Large intestine (tissue), 3 donors: ENCODE measurements around the gene WTAP. TPM values are rescaled to one million over a fixed set of nuclear protein-coding genes. Genes with fewer than 3 reads are reported as not detected.
"Not testable (repeated sequence)": the region's sequence is repeated elsewhere in the genome, so short reads cannot be mapped to it uniquely, and the experiment has no call there.

Source experiments
- DNase-seq, 2 donors: peaks; one replicate each; pipeline versions ENCODE4 v3.0.0 to v3.0.0-alpha.2; 2013
- H3K27ac ChIP-seq: one replicate; pipeline ENCODE4 v1.5.1; 2013; ENCODE audit warnings: low read length
- H3K27me3 ChIP-seq: 2 replicates; pipeline ENCODE4 v1.6.1; 2013; ENCODE audit warnings: low read length; ENCODE audit not compliant: control insufficient read depth, insufficient read depth
- H3K36me3 ChIP-seq: 2 replicates; pipeline ENCODE4 v1.6.1; 2013; ENCODE audit warnings: low read length; ENCODE audit not compliant: control insufficient read depth, insufficient read depth
- H3K4me1 ChIP-seq: one replicate; pipeline ENCODE4 v1.6.1; 2013; ENCODE audit warnings: low read length; ENCODE audit not compliant: control insufficient read depth, insufficient read depth
- H3K4me3 ChIP-seq: one replicate; pipeline ENCODE4 v1.5.1; 2013; ENCODE audit warnings: low read length
- H3K9me3 ChIP-seq: one replicate; pipeline ENCODE4 v1.6.1; 2013; ENCODE audit warnings: mild to moderate bottlenecking, low read depth, low read length, moderate library complexity; ENCODE audit not compliant: control insufficient read depth
- WGBS: methylation state at CpG from one replicate; pipeline ENCODE4 v1.1.5; 2013; ENCODE audit warnings: low lambda C conversion rate; ENCODE audit not compliant: insufficient coverage; 5-methylcytosine and 5-hydroxymethylcytosine counted together
- polyA plus RNA-seq: library from polyadenylated mRNA; unstranded; fragments of 120-200 nt; gene quantifications from one replicate; pipeline ENCODE4 v1.2.1, GENCODE V29; 2013

Gene WTAP
- polyA plus RNA-seq, 1 donor: 99.7 TPM

GRCh38 chr6:159726255-159726917 lies 920 bp upstream of the WTAP start:
- Histone ChIP-seq H3K9me3 (no peaks in the 10 kb centered on the region), H3K36me3 (no peaks in the 10 kb centered on the region), H3K27ac (peak overlapping the region; percentile 99), H3K27me3 (no peaks in the 10 kb centered on the region), H3K4me1 (no peaks in the 10 kb centered on the region), H3K4me3 (peak overlapping the region; percentile 79)
- no CpG with 5 or more reads among the region's 30 CpGs for WGBS
- DNase-seq: no peak

DNA sequence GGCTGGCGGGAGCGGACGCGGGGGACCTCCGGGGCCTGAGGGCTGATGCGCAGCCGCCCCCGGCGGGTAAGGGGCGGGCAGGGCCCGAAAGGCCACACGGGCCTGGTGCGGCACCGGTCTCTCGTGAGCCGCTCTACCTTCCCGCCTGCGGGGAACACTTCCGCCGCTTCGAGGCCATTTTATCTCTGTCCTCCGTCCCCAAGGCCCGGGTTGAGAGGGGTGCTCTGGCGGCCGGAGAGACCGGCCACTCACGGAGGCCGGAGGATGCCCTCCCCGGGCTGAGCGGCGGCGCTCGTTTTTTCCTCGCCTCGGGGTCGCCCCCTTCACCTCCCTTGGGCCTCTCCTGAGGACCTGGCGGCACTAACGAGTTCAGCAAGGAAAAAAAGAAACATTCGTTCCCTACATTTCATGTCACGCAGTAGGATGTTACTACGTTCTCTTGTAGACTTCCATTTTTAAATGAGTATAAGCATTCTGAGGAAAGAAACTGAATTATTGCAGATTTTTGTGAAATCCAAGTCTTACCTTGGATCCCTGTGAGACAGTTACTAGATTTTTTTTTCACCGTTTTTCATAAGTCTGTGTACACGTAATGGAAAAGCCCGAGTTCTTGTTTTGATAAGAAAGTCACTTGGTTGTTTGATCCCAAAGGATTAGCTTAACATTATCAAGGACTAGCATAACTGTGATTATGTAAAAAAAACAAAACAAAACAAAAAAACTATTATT lies 575 bp downstream of the WTAP start:
- 0% methylated on average over 2 of the region's 44 CpGs for WGBS
- Histone ChIP-seq H3K27ac (peak overlapping the region; percentile 95), H3K27me3 (no peaks in the 10 kb centered on the region), H3K4me3 (peak overlapping the region; percentile 79), H3K4me1 (no peaks in the 10 kb centered on the region), H3K9me3 (no peaks in the 10 kb centered on the region), H3K36me3 (no peaks in the 10 kb centered on the region)
- DNase-seq: no peak

DNA sequence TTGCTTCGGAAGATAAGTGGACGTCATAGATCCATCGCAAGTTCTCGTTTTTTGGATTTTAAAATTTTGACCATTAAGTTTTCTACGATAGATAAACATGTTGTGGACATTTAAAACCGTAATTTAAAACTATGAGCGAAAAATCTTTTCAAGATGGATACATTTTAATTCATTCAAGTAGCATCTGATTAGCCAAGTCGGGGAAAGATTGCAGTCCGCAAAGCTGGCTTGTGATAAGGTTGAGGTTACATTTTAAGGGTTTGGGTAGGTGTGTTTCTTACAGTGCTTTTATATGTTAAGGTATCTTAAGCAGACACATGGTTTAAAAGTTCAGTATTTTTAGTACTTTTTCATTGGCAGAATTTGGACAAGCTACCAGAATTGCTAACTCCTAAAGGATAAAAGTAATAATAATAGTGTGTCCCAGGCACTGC lies 1.2 kb downstream of the WTAP start:
- Histone ChIP-seq H3K4me1 (no peaks in the 10 kb centered on the region), H3K36me3 (no peaks in the 10 kb centered on the region), H3K27me3 (no peaks in the 10 kb centered on the region), H3K9me3 (no peaks in the 10 kb centered on the region), H3K4me3 (peak overlapping the region; percentile 79), H3K27ac (peak overlapping the region; percentile 95)
- 0% methylated on average over 5 of the region's 9 CpGs for WGBS
- DNase-seq: peak in 1 of 2 donors; percentile 29

- DNase-seq: peak in 1 of 2 donors; percentile 36
- no peaks in the 10 kb centered on the region for H3K4me1 ChIP-seq
- no CpG with 5 or more reads among the region's 4 CpGs for WGBS
- no peaks in the 10 kb centered on the region for H3K36me3 ChIP-seq
- no peaks in the 10 kb centered on the region for H3K9me3 ChIP-seq
- H3K27ac ChIP-seq: no peak overlapping the region
- no peak overlapping the region for H3K4me3 ChIP-seq
- H3K27me3 ChIP-seq: no peaks in the 10 kb centered on the region
Measured at GRCh38 chr6:159729598-159730331, 2.5 kb downstream of the WTAP start.

- Histone ChIP-seq H3K4me1 (no peaks in the 10 kb centered on the region), H3K9me3 (no peaks in the 10 kb centered on the region), H3K4me3 (no peak overlapping the region), H3K27ac (no peak overlapping the region), H3K36me3 (no peaks in the 10 kb centered on the region), H3K27me3 (no peaks in the 10 kb centered on the region)
- no peak for DNase-seq
- WGBS: no CpG with 5 or more reads among the region's 6 CpGs
Measured at GRCh38 chr6:159730332-159730676, 3.0 kb downstream of the WTAP start.

GRCh38 chr6:159732550-159732949 lies 5.2 kb downstream of the WTAP start:
- H3K4me1 ChIP-seq, H3K4me3 ChIP-seq, H3K36me3 ChIP-seq, H3K9me3 ChIP-seq, H3K27ac ChIP-seq, H3K27me3 ChIP-seq, DNase-seq: not testable (repeated sequence)
- 80% methylated on average over 1 of the region's 12 CpGs for WGBS

DNA sequence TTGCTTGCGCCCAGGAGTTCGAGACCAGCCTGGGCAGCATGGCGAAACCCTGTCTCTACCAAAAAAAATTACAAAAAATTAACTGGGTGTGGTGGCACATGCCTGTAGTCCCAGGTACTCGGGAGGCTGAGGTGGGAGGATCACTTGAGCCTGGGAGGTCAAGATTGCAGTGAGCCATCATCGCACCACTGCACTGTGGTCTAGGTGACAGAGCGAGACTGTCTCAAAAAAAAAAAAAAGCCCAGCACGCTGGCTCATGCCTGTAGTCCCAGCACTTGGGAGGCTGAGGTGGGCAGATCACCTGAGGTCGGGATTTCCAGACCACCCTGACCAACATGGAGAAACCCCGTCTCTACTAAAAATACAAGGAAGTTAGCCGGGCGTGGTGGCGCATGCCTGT lies 6.1 kb downstream of the WTAP start:
- H3K9me3 ChIP-seq, H3K27ac ChIP-seq, H3K4me1 ChIP-seq, DNase-seq, H3K27me3 ChIP-seq, H3K4me3 ChIP-seq, H3K36me3 ChIP-seq: not testable (repeated sequence)
- no CpG with 5 or more reads among the region's 12 CpGs for WGBS

GRCh38 chr6:159736908-159737307 lies 9.6 kb downstream of the WTAP start:
- Histone ChIP-seq H3K36me3 (peaks cover 18% of the 10 kb centered on the region), H3K9me3 (no peaks in the 10 kb centered on the region), H3K4me1 (no peaks in the 10 kb centered on the region), H3K27ac (no peak overlapping the region), H3K27me3 (no peaks in the 10 kb centered on the region), H3K4me3 (no peak overlapping the region)
- no peak for DNase-seq
- WGBS: no CpG with 5 or more reads among the region's 7 CpGs

GRCh38 chr6:159739341-159739740 lies 12.0 kb downstream of the WTAP start:
- H3K9me3 ChIP-seq: no peaks in the 10 kb centered on the region
- H3K36me3 ChIP-seq: peaks cover 36% of the 10 kb centered on the region
- H3K27ac ChIP-seq: peak overlapping the region; percentile 8
- H3K4me3 ChIP-seq: no peak overlapping the region
- no peaks in the 10 kb centered on the region for H3K4me1 ChIP-seq
- peak in 1 of 2 donors; percentile 24 for DNase-seq
- WGBS: 50% methylated on average over 2 of the region's 3 CpGs
- H3K27me3 ChIP-seq: no peaks in the 10 kb centered on the region

DNA sequence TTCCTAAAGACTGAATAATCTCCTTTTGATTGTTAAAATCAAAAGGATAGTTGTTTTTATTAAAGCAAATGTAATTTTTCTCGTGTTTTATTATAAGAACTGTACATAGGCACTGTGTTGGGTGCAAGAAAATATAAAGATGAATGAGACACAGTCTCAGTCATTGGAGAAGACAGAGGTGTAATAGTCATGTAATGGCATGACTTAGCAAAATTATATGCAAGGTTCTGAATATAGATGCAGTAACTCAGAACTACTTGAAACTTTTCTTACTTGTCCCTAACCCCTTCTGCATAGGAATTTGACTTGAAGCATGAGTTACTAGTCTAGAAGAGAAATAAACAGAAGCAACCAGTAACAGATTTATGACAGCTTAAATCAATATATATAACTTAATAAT lies 14.9 kb downstream of the WTAP start:
- no peaks in the 10 kb centered on the region for H3K9me3 ChIP-seq
- no peak overlapping the region for H3K4me3 ChIP-seq
- DNase-seq: no peak
- 88% methylated on average over 1 of the region's 1 CpG for whole genome bisulfite sequencing
- H3K36me3 ChIP-seq: peaks cover 60% of the 10 kb centered on the region
- no peaks in the 10 kb centered on the region for H3K27me3 ChIP-seq
- no peaks in the 10 kb centered on the region for H3K4me1 ChIP-seq
- no peak overlapping the region for H3K27ac ChIP-seq
